GM23338 (cell line): ENCODE measurements around the gene CERS5. TPM values are rescaled to one million over a fixed set of nuclear protein-coding genes. Genes with fewer than 3 reads are reported as not detected.
A peak's percentile ranks its signal among the peaks of the same experiment; 100 is the strongest.

Experiments used
- ATAC-seq: fragments of 200-7000 bp; cut with Tn5 transposase; 3 replicates; pipeline ENCODE4 v1.9.1; 2020
- DNase-seq: peaks from one replicate; pipeline ENCODE4 v3.0.0-alpha.2; 2015; ENCODE audit warnings: low spot score
- H2AFZ ChIP-seq: fragments of 200-600 bp; sonication (generic); 2 replicates; pipeline ENCODE4 v1.8.0; 2016; ENCODE audit warnings: antibody characterized with exemption, mild to moderate bottlenecking, moderate library complexity
- H3F3A ChIP-seq: fragments of 200-600 bp; sonication (generic); replicated peaks from 2 replicates; pipeline ENCODE4 v1.8.0; 2017; ENCODE audit warnings: antibody characterized with exemption, mixed run types, low read depth
- H3K27ac ChIP-seq: fragments of 200-600 bp; sonication (generic); 2 replicates; pipeline ENCODE4 v1.6.1; 2016; ENCODE audit warnings: low read depth
- H3K27me3 ChIP-seq: fragments of 200-600 bp; sonication (generic); 2 replicates; pipeline ENCODE4 v1.8.0; 2016; ENCODE audit warnings: mild to moderate bottlenecking, mixed run types, moderate library complexity; ENCODE audit not compliant: insufficient read depth
- H3K36me3 ChIP-seq: fragments of 200-600 bp; sonication (generic); 2 replicates; pipeline ENCODE4 v1.8.0; 2016; ENCODE audit warnings: mild to moderate bottlenecking; ENCODE audit not compliant: insufficient read depth
- H3K4me1 ChIP-seq: fragments of 200-600 bp; sonication (generic); 2 replicates; pipeline ENCODE4 v1.8.0; 2016; ENCODE audit warnings: mild to moderate bottlenecking, moderate library complexity; ENCODE audit not compliant: insufficient read depth
- H3K4me2 ChIP-seq: fragments of 200-600 bp; sonication (generic); 2 replicates; pipeline ENCODE4 v1.7.1; 2017; ENCODE audit warnings: mixed run types
- H3K4me3 ChIP-seq: fragments of 200-600 bp; sonication (generic); 2 replicates; pipeline ENCODE4 v1.6.1; 2016; ENCODE audit warnings: mixed run types
- H3K79me2 ChIP-seq: fragments of 200-600 bp; sonication (generic); replicated peaks from 2 replicates; pipeline ENCODE4 v1.8.0; 2017; ENCODE audit warnings: mild to moderate bottlenecking; ENCODE audit not compliant: insufficient read depth
- H3K9me2 ChIP-seq: fragments of 200-600 bp; sonication (generic); 2 replicates; pipeline ENCODE4 v1.8.0; 2017; ENCODE audit not compliant: insufficient read depth
- H4K20me1 ChIP-seq: fragments of 200-600 bp; sonication (generic); replicated peaks from 2 replicates; pipeline ENCODE4 v1.8.0; 2017; ENCODE audit warnings: mild to moderate bottlenecking; ENCODE audit not compliant: insufficient read depth
- H3K27ac Mint-ChIP-seq: 2 replicates; pipeline ENCODE4 v1.8.0; 2020; ENCODE audit warnings: inconsistent platforms, mild to moderate bottlenecking, moderate library complexity, mixed read lengths
- H3K27me3 Mint-ChIP-seq: 3 replicates; pipeline ENCODE4 v1.8.0; 2022; ENCODE audit warnings: low read depth, mild to moderate bottlenecking, moderate library complexity, mixed read lengths, inconsistent platforms; ENCODE audit not compliant: insufficient read depth, poor library complexity
- H3K36me3 Mint-ChIP-seq: 3 replicates; pipeline ENCODE4 v1.8.0; 2021; ENCODE audit warnings: low read depth, mild to moderate bottlenecking, inconsistent platforms, moderate library complexity, mixed read lengths
- H3K4me1 Mint-ChIP-seq: 3 replicates; pipeline ENCODE4 v1.8.0; 2020; ENCODE audit warnings: mild to moderate bottlenecking, inconsistent platforms, mixed read lengths
- H3K4me3 Mint-ChIP-seq: 3 replicates; pipeline ENCODE4 v1.8.0; 2021; ENCODE audit warnings: moderate library complexity, mild to moderate bottlenecking, inconsistent platforms, mixed read lengths
- H3K9me3 Mint-ChIP-seq: 3 replicates; pipeline ENCODE4 v1.8.0; 2020; ENCODE audit warnings: moderate library complexity, mild to moderate bottlenecking, inconsistent platforms, mixed read lengths
- CREB1 ChIP-seq: fragments of 250-450 bp; sonication (Bioruptor Pico); IDR thresholded peaks from 2 replicates; pipeline ENCODE4 v1.5.0; 2020; ENCODE audit warnings: low read depth, mild to moderate bottlenecking, moderate library complexity
- EZH2 ChIP-seq: fragments of 200-600 bp; sonication (generic); IDR thresholded peaks from one replicate; pipeline ENCODE4 v1.8.0; 2017; ENCODE audit warnings: antibody characterized with exemption, mild to moderate bottlenecking, low read depth; ENCODE audit not compliant: unreplicated experiment
- EZH2phosphoT487 ChIP-seq: fragments of 200-600 bp; sonication (generic); IDR thresholded peaks from one replicate; pipeline ENCODE4 v1.8.1; 2018; ENCODE audit warnings: antibody characterized with exemption; ENCODE audit not compliant: unreplicated experiment
- JUNB ChIP-seq: IDR thresholded peaks from one replicate; pipeline ENCODE4 v1.6.1; 2016; ENCODE audit warnings: antibody characterized with exemption; ENCODE audit not compliant: unreplicated experiment
- NANOG ChIP-seq: IDR thresholded peaks from 2 replicates; pipeline ENCODE4 v1.6.1; 2016; ENCODE audit warnings: antibody characterized with exemption, borderline replicate concordance
- POLR2AphosphoS5 ChIP-seq: IDR thresholded peaks from 2 replicates; pipeline ENCODE4 v1.6.1; 2016; ENCODE audit warnings: antibody characterized with exemption, low read depth
- REST ChIP-seq: IDR thresholded peaks from one replicate; pipeline ENCODE4 v1.6.1; 2018; ENCODE audit warnings: antibody characterized with exemption; ENCODE audit not compliant: unreplicated experiment
- STAT1 ChIP-seq: IDR thresholded peaks from one replicate; pipeline ENCODE4 v1.6.1; 2016; ENCODE audit warnings: antibody characterized with exemption; ENCODE audit not compliant: unreplicated experiment
- ZNF114 ChIP-seq: fragments of 250-450 bp; sonication (Bioruptor Pico); IDR thresholded peaks from 2 replicates; pipeline ENCODE4 v1.5.0; 2020; ENCODE audit warnings: mild to moderate bottlenecking, moderate library complexity
- ZNF331 ChIP-seq: fragments of 250-450 bp; sonication (Bioruptor Pico); IDR thresholded peaks from 2 replicates; pipeline ENCODE4 v1.5.0; 2020; ENCODE audit warnings: low read depth, mild to moderate bottlenecking, moderate library complexity
- ZNF462 ChIP-seq: fragments of 250-450 bp; sonication (Bioruptor Pico); IDR thresholded peaks from 2 replicates; pipeline ENCODE4 v1.5.0; 2020; ENCODE audit warnings: mild to moderate bottlenecking, moderate library complexity
- polyA plus RNA-seq: library from polyadenylated mRNA; unstranded; fragments of >200 nt; fragmentation: Nextera tagmentation; extraction: Ambion mirVana; gene quantifications from 2 replicates; pipeline ENCODE4 v1.2.1, GENCODE V29; 2016
- total RNA-seq: library from RNA; depleted of rRNA; stranded (reverse); fragments of >200 nt; shearing (Covaris generic); gene quantifications from 2 replicates; pipeline ENCODE4 v1.2.3, GENCODE V29; 2014
- TF ChIP-seq, protein P1 (sequence below): IDR thresholded peaks from 2 replicates; pipeline ENCODE4 v1.6.1; 2016; ENCODE audit warnings: antibody characterized with exemption
- TF ChIP-seq, protein P2 (sequence below), 2 experiments: fragments of 200-600 bp in 1 of 2; sonication (generic) in 1 of 2; conservative IDR thresholded peaks; 2 replicates each; pipeline versions ENCODE4 v1.5.1 to v1.6.1; 2016 to 2017; ENCODE audit warnings: antibody characterized with exemption in 2 of 2, low read depth in 2 of 2, mild to moderate bottlenecking in 2 of 2, moderate library complexity in 1 of 2

CERS5 gene
- total and polyA plus RNA-seq, 2 experiments from 2014 or later = 42.7 to 56.5 TPM

DNA sequence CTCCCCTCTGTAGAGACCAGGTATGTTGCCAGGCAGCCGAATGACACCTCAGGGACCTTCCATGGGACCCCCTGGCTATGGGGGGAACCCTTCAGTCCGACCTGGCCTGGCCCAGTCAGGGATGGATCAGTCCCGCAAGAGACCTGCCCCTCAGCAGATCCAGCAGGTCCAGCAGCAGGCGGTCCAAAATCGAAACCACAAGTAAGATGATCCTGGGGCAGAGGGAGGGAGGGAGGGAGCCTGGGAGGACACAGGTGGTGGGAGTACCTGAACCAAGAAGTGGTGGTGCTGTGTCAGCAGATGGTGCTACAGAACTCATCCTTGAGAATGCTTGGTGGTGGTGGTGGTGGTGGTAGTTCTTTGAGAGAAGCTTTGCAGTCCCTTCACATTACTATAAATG, 81.0 kb downstream of the CERS5 start:
- ATAC-seq (no peak), DNase-seq (no peak)
- H3K36me3 Mint-ChIP-seq = peaks cover 54% of the 10 kb centered on the region
- peaks cover 9% of the 10 kb centered on the region for H3K27me3 ChIP-seq
- H3K79me2 ChIP-seq = peaks cover 27% of the 10 kb centered on the region
- H3K4me1 Mint-ChIP-seq = peaks cover 25% of the 10 kb centered on the region
- no peaks in the 10 kb centered on the region for H3K9me2 ChIP-seq
- H3K27ac ChIP-seq = peak overlapping the region; percentile 79
- H3F3A ChIP-seq = peaks cover 33% of the 10 kb centered on the region
- peaks cover 41% of the 10 kb centered on the region for H3K36me3 ChIP-seq
- no peak overlapping the region for H2AFZ ChIP-seq
- H4K20me1 ChIP-seq = peaks cover 18% of the 10 kb centered on the region
- H3K4me1 ChIP-seq = peaks cover 5% of the 10 kb centered on the region
- peak overlapping the region; percentile 58 for H3K4me3 ChIP-seq
- H3K27me3 Mint-ChIP-seq = peaks cover 7% of the 10 kb centered on the region
- peak overlapping the region; percentile 91 for H3K4me2 ChIP-seq
- no peaks in the 10 kb centered on the region; the same call in 2 of the 3 replicates for H3K9me3 Mint-ChIP-seq
- TF ChIP-seq, protein P1, sequence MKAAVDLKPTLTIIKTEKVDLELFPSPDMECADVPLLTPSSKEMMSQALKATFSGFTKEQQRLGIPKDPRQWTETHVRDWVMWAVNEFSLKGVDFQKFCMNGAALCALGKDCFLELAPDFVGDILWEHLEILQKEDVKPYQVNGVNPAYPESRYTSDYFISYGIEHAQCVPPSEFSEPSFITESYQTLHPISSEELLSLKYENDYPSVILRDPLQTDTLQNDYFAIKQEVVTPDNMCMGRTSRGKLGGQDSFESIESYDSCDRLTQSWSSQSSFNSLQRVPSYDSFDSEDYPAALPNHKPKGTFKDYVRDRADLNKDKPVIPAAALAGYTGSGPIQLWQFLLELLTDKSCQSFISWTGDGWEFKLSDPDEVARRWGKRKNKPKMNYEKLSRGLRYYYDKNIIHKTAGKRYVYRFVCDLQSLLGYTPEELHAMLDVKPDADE = no peak
- TF ChIP-seq EZH2phosphoT487 (no peak), REST (no peak), CREB1 (no peak), STAT1 (no peak), ZNF114 (CRISPR knock-in tag) (no peak), ZNF331 (no peak), NANOG (no peak), EZH2 (no peak), ZNF462 (CRISPR knock-in tag) (no peak), POLR2AphosphoS5 (no peak), JUNB (no peak)
- TF ChIP-seq, protein P2, sequence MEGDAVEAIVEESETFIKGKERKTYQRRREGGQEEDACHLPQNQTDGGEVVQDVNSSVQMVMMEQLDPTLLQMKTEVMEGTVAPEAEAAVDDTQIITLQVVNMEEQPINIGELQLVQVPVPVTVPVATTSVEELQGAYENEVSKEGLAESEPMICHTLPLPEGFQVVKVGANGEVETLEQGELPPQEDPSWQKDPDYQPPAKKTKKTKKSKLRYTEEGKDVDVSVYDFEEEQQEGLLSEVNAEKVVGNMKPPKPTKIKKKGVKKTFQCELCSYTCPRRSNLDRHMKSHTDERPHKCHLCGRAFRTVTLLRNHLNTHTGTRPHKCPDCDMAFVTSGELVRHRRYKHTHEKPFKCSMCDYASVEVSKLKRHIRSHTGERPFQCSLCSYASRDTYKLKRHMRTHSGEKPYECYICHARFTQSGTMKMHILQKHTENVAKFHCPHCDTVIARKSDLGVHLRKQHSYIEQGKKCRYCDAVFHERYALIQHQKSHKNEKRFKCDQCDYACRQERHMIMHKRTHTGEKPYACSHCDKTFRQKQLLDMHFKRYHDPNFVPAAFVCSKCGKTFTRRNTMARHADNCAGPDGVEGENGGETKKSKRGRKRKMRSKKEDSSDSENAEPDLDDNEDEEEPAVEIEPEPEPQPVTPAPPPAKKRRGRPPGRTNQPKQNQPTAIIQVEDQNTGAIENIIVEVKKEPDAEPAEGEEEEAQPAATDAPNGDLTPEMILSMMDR (conservative IDR thresholded peaks at IDR 0.05; ENCODE audit: low read depth in 2 of 2) = no peak
- H3K27ac Mint-ChIP-seq = peak overlapping the region; percentile 80
- peak overlapping the region; percentile 89 for H3K4me3 Mint-ChIP-seq
